IMR-90 (cell line): ENCODE results near the gene NOXA1. TPM values are rescaled to one million over a fixed set of nuclear protein-coding genes. Genes with fewer than 3 reads are reported as not detected.

Experiments
- ATAC-seq: fragments of 200-7000 bp; cut with Tn5 transposase; 2 replicates; pipeline ENCODE4 v1.9.1; 2020; ENCODE audit warnings: low read depth, mild to moderate bottlenecking, moderate library complexity
- BruUV-seq: library from RNA; stranded (reverse); fragments of 400-500 nt; replicated peaks from 2 replicates; lab custom pipeline; 2021; lab: Mats Ljungman, UMichigan
- CTCF ChIA-PET: fragments of 300-600 bp; formaldehyde crosslinking; extraction: SDS; loops from one replicate; lab custom pipeline; 2021; ENCODE audit warnings: antibody characterized with exemption; lab: Yijun Ruan, JAX
- POLR2A ChIA-PET: fragments of 300-600 bp; sonication (Branson Sonifier 250); formaldehyde crosslinking; loops from one replicate; lab custom pipeline; 2022; ENCODE audit warnings: antibody characterized with exemption; ENCODE audit not compliant: unreplicated experiment; lab: Charles Lee
- DNase-seq: peaks from one replicate; pipeline ENCODE4 v3.0.0; 2013
- H2AFZ ChIP-seq: replicated peaks from 2 replicates; pipeline ENCODE3; 2013; ENCODE audit warnings: low read length, mild to moderate bottlenecking; ENCODE audit not compliant: poor library complexity
- H2AK5ac ChIP-seq: 2 replicates; pipeline ENCODE4 v1.6.1; 2013; ENCODE audit warnings: low read depth, low read length, inconsistent platforms
- H2AK9ac ChIP-seq: replicated peaks from 2 replicates; pipeline ENCODE3; 2013; ENCODE audit warnings: mild to moderate bottlenecking, low read depth, low read length, moderate library complexity; ENCODE audit not compliant: poor library complexity
- H2BK120ac ChIP-seq: 2 replicates; pipeline ENCODE4 v1.6.1; 2013; ENCODE audit warnings: low read depth, low read length, inconsistent platforms
- H2BK15ac ChIP-seq: 3 replicates; pipeline ENCODE4 v1.6.1; 2013; ENCODE audit warnings: low read depth, low read length, inconsistent platforms
- H2BK20ac ChIP-seq: 2 replicates; pipeline ENCODE4 v1.6.1; 2013; ENCODE audit warnings: low read depth, mild to moderate bottlenecking, inconsistent platforms, low read length, moderate library complexity
- H2BK5ac ChIP-seq: 2 replicates; pipeline ENCODE4 v1.6.1; 2013; ENCODE audit warnings: mild to moderate bottlenecking, low read depth, low read length, inconsistent platforms; ENCODE audit not compliant: poor library complexity, severe bottlenecking
- H3K14ac ChIP-seq: replicated peaks from 2 replicates; pipeline ENCODE4 v1.6.1; 2013; ENCODE audit warnings: low read depth, low read length, inconsistent platforms
- H3K18ac ChIP-seq: 2 replicates; pipeline ENCODE4 v1.6.1; 2013; ENCODE audit warnings: low read depth, low read length, control low read depth
- H3K23ac ChIP-seq: 2 replicates; pipeline ENCODE4 v1.6.1; 2013; ENCODE audit warnings: low read depth, low read length, inconsistent platforms
- H3K27ac ChIP-seq: 2 replicates; pipeline ENCODE4 v1.5.1; 2013; ENCODE audit warnings: mild to moderate bottlenecking, control low read depth, low read length; ENCODE audit not compliant: insufficient read depth
- H3K27me3 ChIP-seq: 2 replicates; pipeline ENCODE4 v1.6.1; 2013; ENCODE audit warnings: low read length; ENCODE audit not compliant: control insufficient read depth, insufficient read depth
- H3K36me3 ChIP-seq: 2 replicates; pipeline ENCODE4 v1.6.1; 2013; ENCODE audit warnings: low read length, mixed read lengths; ENCODE audit not compliant: control insufficient read depth, insufficient read depth
- H3K4ac ChIP-seq: 2 replicates; pipeline ENCODE4 v1.6.1; 2013; ENCODE audit warnings: low read depth, low read length, inconsistent platforms
- H3K4me1 ChIP-seq: 2 replicates; pipeline ENCODE4 v1.6.1; 2013; ENCODE audit warnings: low read length, mixed read lengths; ENCODE audit not compliant: control insufficient read depth, insufficient read depth
- H3K4me2 ChIP-seq: 2 replicates; pipeline ENCODE4 v1.6.1; 2013; ENCODE audit warnings: low read depth, mild to moderate bottlenecking, control low read depth, low read length, moderate library complexity
- H3K4me3 ChIP-seq: 2 replicates; pipeline ENCODE4 v1.5.1; 2013; ENCODE audit warnings: low read depth, mild to moderate bottlenecking, control low read depth, low read length, moderate library complexity; ENCODE audit not compliant: insufficient read depth
- H3K56ac ChIP-seq: 2 replicates; pipeline ENCODE4 v1.6.1; 2013; ENCODE audit warnings: low read length, inconsistent platforms; ENCODE audit not compliant: insufficient read depth; ENCODE audit errors: extremely low read depth
- H3K79me1 ChIP-seq, 2 experiments: 2 replicates each; pipeline ENCODE4 v1.6.1; 2013; ENCODE audit warnings: low read length in 2 of 2, inconsistent platforms in 1 of 2, low read depth in 1 of 2
- H3K9ac ChIP-seq: 2 replicates; pipeline ENCODE4 v1.6.1; 2013; ENCODE audit warnings: low read depth, low read length, control low read depth
- H3K9me1 ChIP-seq: 2 replicates; pipeline ENCODE4 v1.6.1; 2013; ENCODE audit warnings: low read length, inconsistent platforms; ENCODE audit not compliant: insufficient read depth
- H3K9me3 ChIP-seq: 2 replicates; pipeline ENCODE4 v1.6.1; 2013; ENCODE audit warnings: low read length; ENCODE audit not compliant: control insufficient read depth, insufficient read depth
- H4K20me1 ChIP-seq: 2 replicates; pipeline ENCODE4 v1.6.1; 2013; ENCODE audit warnings: low read length, inconsistent platforms; ENCODE audit not compliant: insufficient read depth
- H4K5ac ChIP-seq: 2 replicates; pipeline ENCODE4 v1.6.1; 2013; ENCODE audit warnings: mild to moderate bottlenecking, low read depth, low read length, control low read depth
- H4K8ac ChIP-seq, 2 experiments: 2 replicates each; pipeline ENCODE4 v1.6.1; 2013; ENCODE audit warnings: low read depth in 2 of 2, low read length in 2 of 2, control low read depth in 1 of 2, inconsistent platforms in 1 of 2
- H4K91ac ChIP-seq: 2 replicates; pipeline ENCODE4 v1.6.1; 2013; ENCODE audit warnings: low read depth, low read length, inconsistent platforms; ENCODE audit not compliant: insufficient read depth
- BHLHE40 ChIP-seq: fragments of 150-350 bp; IDR thresholded peaks from 2 replicates; pipeline ENCODE4 v1.6.1; 2016; ENCODE audit warnings: mild to moderate bottlenecking, low read depth, low read length
- CHD1 ChIP-seq: IDR thresholded peaks from 2 replicates; pipeline ENCODE4 v1.6.1; 2012; ENCODE audit warnings: low read depth, low read length, improper control_type of control experiment
- CTCF ChIP-seq: conservative IDR thresholded peaks from 2 replicates; pipeline ENCODE4 v1.5.1; 2012; ENCODE audit warnings: mild to moderate bottlenecking, low read depth, low read length, improper control_type of control experiment
- ELK1 ChIP-seq: fragments of 150-350 bp; IDR thresholded peaks from 2 replicates; pipeline ENCODE4 v1.6.1; 2016; ENCODE audit warnings: low read depth, mild to moderate bottlenecking, low read length, moderate library complexity, borderline replicate concordance
- FOS ChIP-seq: fragments of 150-350 bp; IDR thresholded peaks from 2 replicates; pipeline ENCODE4 v1.6.1; 2016; ENCODE audit warnings: low read depth, low read length
- MAFK ChIP-seq: IDR thresholded peaks from 2 replicates; pipeline ENCODE4 v1.6.1; 2012; ENCODE audit warnings: low read depth, low read length, improper control_type of control experiment
- MAZ ChIP-seq: IDR thresholded peaks from 2 replicates; pipeline ENCODE4 v1.6.1; 2012; ENCODE audit warnings: low read depth, mild to moderate bottlenecking, low read length, improper control_type of control experiment, moderate library complexity, borderline replicate concordance
- MXI1 ChIP-seq: IDR thresholded peaks from 2 replicates; pipeline ENCODE4 v1.6.1; 2012; ENCODE audit warnings: low read depth, mild to moderate bottlenecking, low read length, moderate library complexity, borderline replicate concordance
- NFE2L2 ChIP-seq: fragments of 150-350 bp; IDR thresholded peaks from 2 replicates; pipeline ENCODE4 v1.6.1; 2016; ENCODE audit warnings: low read depth, mild to moderate bottlenecking, low read length
- POLR2A ChIP-seq: IDR thresholded peaks from 2 replicates; pipeline ENCODE4 v1.6.1; 2012; ENCODE audit warnings: mild to moderate bottlenecking, low read depth, low read length
- RCOR1 ChIP-seq: IDR thresholded peaks from 2 replicates; pipeline ENCODE4 v1.6.1; 2012; ENCODE audit warnings: mild to moderate bottlenecking, low read length, improper control_type of control experiment; ENCODE audit not compliant: insufficient replicate concordance
- RFX5 ChIP-seq: IDR thresholded peaks from 2 replicates; pipeline ENCODE4 v1.8.0; 2012; ENCODE audit warnings: low read depth, mild to moderate bottlenecking, low read length, moderate library complexity
- SMC3 ChIP-seq: fragments of 150-350 bp; IDR thresholded peaks from 2 replicates; pipeline ENCODE4 v1.6.1; 2016; ENCODE audit warnings: low read depth, mild to moderate bottlenecking, antibody characterized with exemption, low read length, moderate library complexity
- WGBS, 2 experiments: methylation state at CpG; one replicate each; pipeline versions ENCODE4 v1.1.5 to v1.1.7; 2013; ENCODE audit warnings: missing lambda C conversion rate in 2 of 2; ENCODE audit not compliant: insufficient read length in 1 of 2; ENCODE audit errors: extremely low coverage in 2 of 2; 5-methylcytosine and 5-hydroxymethylcytosine counted together
- dilution Hi-C: fragments of 300-500 bp; cut with HindIII; formaldehyde crosslinking; loops from one replicate; pipeline ENCODE4 v1.14.3; 2018; ENCODE audit warnings: low sequenced_read_pairs; ENCODE audit not compliant: unreplicated experiment
- in situ Hi-C: fragments of 300-500 bp; cut with MboI; formaldehyde crosslinking; loops from 3 replicates; pipeline ENCODE4 v1.14.3; 2019; ENCODE audit warnings: low sequenced_read_pairs, inconsistent platforms, mixed read lengths
- intact Hi-C: fragments of 100-400 bp; cut with micrococcal nuclease; formaldehyde crosslinking; loops from 2 replicates; pipeline ENCODE4 v1.10.0; 2022
- polyA plus RNA-seq, 3 experiments: library from polyadenylated mRNA; depleted of rRNA; stranded (reverse); fragments of >200 nt; gene quantifications; 2 replicates each; pipeline ENCODE4 v1.2.3, GENCODE V29; 2012; ENCODE audit warnings: low replicate concordance in 1 of 3
- total RNA-seq: library from RNA; depleted of rRNA; stranded (reverse); fragments of >200 nt; gene quantifications from 2 replicates; pipeline ENCODE4 v1.2.3, GENCODE V29; 2012

The NOXA1 gene
- total and polyA plus RNA-seq, 2 of the 4 experiments (the other 2 are of a cell fraction) = 0.17 TPM; not detected in 1

- H2BK5ac ChIP-seq = no peak overlapping the region
- intact Hi-C loops (no loop called here), in situ Hi-C loops (no loop called here), dilution Hi-C loops (no loop called here)
- ATAC-seq (no peak), DNase-seq (no peak)
- H3K4me2 ChIP-seq = no peak overlapping the region
- H2AK5ac ChIP-seq = no peak overlapping the region
- no peak overlapping the region for H3K4ac ChIP-seq
- no peak for TF ChIP-seq FOS
- no peak for TF ChIP-seq BHLHE40
- TF ChIP-seq RCOR1 = no peak
- TF ChIP-seq CTCF = no peak
- TF ChIP-seq MAZ = no peak
- no peak for TF ChIP-seq NFE2L2
- TF ChIP-seq CHD1 = no peak
- TF ChIP-seq MAFK = no peak
- TF ChIP-seq POLR2A = no peak
- TF ChIP-seq SMC3 = no peak
- no peak for TF ChIP-seq MXI1
- TF ChIP-seq ELK1 = no peak
- no peak for TF ChIP-seq RFX5
- CTCF ChIA-PET = no interaction called here
- no peaks in the 10 kb centered on the region for H3K9me1 ChIP-seq
- no peak overlapping the region for H2AFZ ChIP-seq
- H3K18ac ChIP-seq = no peak overlapping the region
- no peak overlapping the region for H3K4me3 ChIP-seq
- no peak overlapping the region for H3K23ac ChIP-seq
- 43% methylated on average over 11 of the region's 27 CpGs; no CpG with 5 or more reads in 1 of the 2 experiments for WGBS, 2 experiments
- H3K4me1 ChIP-seq = peaks cover 2% of the 10 kb centered on the region; the same call in 1 of the 2 replicates
- H2AK9ac ChIP-seq = no peak overlapping the region
- no peak overlapping the region for H4K5ac ChIP-seq
- no TSS peak for BruUV-seq
- POLR2A ChIA-PET = no interaction called here
- H4K91ac ChIP-seq = no peak overlapping the region
- no peak overlapping the region for H3K9ac ChIP-seq
- no peak overlapping the region for H2BK120ac ChIP-seq
- no peaks in the 10 kb centered on the region for H3K9me3 ChIP-seq
- peaks cover 25% of the 10 kb centered on the region for H3K36me3 ChIP-seq
- H2BK15ac ChIP-seq = no peak overlapping the region
- H4K8ac ChIP-seq = no peak overlapping the region
- H3K79me1 ChIP-seq = no peaks in the 10 kb centered on the region
- H2BK20ac ChIP-seq = no peak overlapping the region
- H3K14ac ChIP-seq = no peak overlapping the region
- H3K27me3 ChIP-seq = no peaks in the 10 kb centered on the region
- H4K20me1 ChIP-seq = peaks cover 4% of the 10 kb centered on the region; the same call in 1 of the 2 replicates
- no peak overlapping the region for H3K56ac ChIP-seq
- H3K27ac ChIP-seq = no peak overlapping the region
Observed at GRCh38 chr9:137447722-137448601, 24.8 kb downstream of the NOXA1 start.
